GDM1 (cell line): ENCODE data around the gene NLRX1.
"Not testable (repeated sequence)": the region's sequence is repeated elsewhere in the genome, so short reads cannot be mapped to it uniquely, and the experiment has no call there.

Source experiments
- DNase-seq: peaks from one replicate; lab custom pipeline; 2025; lab: John Stamatoyannopoulos, UW

NLRX1 gene

GRCh38 chr11:119168471-119169281 lies at the start of gene NLRX1:
Gene NLRX1 (plus strand): TSS chr11:119168725. CDS start chr11:119171404, 2,679 bp downstream.
- peak; percentile 82 for DNase-seq

GRCh38 chr11:119118946-119119345 lies 49.6 kb upstream of the NLRX1 start:
- no peak for DNase-seq

GRCh38 chr11:119120639-119121007 lies 47.9 kb upstream of the NLRX1 start:
- DNase-seq, result no peak

GRCh38 chr11:119121008-119121810 lies 47.3 kb upstream of the NLRX1 start, which contains the start of gene HINFP:
Gene HINFP (plus strand): TSS chr11:119121580. CDS start chr11:119126945, 5,365 bp downstream.
- DNase-seq, result peak; percentile 99

- no peak for DNase-seq
Measured at GRCh38 chr11:119121811-119122124, 46.8 kb upstream of the NLRX1 start.

- DNase-seq, result no peak
Measured at GRCh38 chr11:119125821-119126220, 42.7 kb upstream of the NLRX1 start.

GRCh38 chr11:119126675-119127268 lies 41.8 kb upstream of the NLRX1 start:
- DNase-seq, result no peak

GRCh38 chr11:119130662-119131061 lies 37.9 kb upstream of the NLRX1 start:
- DNase-seq, result no peak

GRCh38 chr11:119134389-119134978 lies 34.0 kb upstream of the NLRX1 start:
- no peak for DNase-seq

GRCh38 chr11:119139276-119139675 lies 29.2 kb upstream of the NLRX1 start:
- DNase-seq, result not testable (repeated sequence)

GRCh38 chr11:119144825-119145486 lies 23.6 kb upstream of the NLRX1 start:
- peak; percentile 3 for DNase-seq

- DNase-seq, result no peak
Measured at GRCh38 chr11:119145551-119145950, 23.0 kb upstream of the NLRX1 start.

- no peak for DNase-seq
Measured at GRCh38 chr11:119147604-119148333, 20.8 kb upstream of the NLRX1 start.

GRCh38 chr11:119148720-119149017 lies 19.9 kb upstream of the NLRX1 start:
- DNase-seq, result no peak

GRCh38 chr11:119149018-119149785 lies 19.3 kb upstream of the NLRX1 start, which contains the start of gene ABCG4:
Gene ABCG4 (plus strand): TSS chr11:119149052. CDS start chr11:119149966, 914 bp downstream.
- DNase-seq, result no peak

GRCh38 chr11:119149786-119150275 lies 18.7 kb upstream of the NLRX1 start:
- no peak for DNase-seq

- DNase-seq, result no peak
Measured at GRCh38 chr11:119152043-119152442, 16.5 kb upstream of the NLRX1 start.

GRCh38 chr11:119152604-119153003 lies 15.9 kb upstream of the NLRX1 start:
- no peak for DNase-seq

- DNase-seq, result no peak
Measured at GRCh38 chr11:119153049-119153818, 15.3 kb upstream of the NLRX1 start.
